Sigmoid colon (tissue), 3 donors: Measurements from ENCODE around the gene CYP4F8.

Experiments
- POLR2A ChIP-seq, 2 donors: fragments of 450-650 bp; IDR thresholded peaks; one replicate each; pipeline ENCODE4 v1.6.1; 2016; ENCODE audit warnings: antibody characterized with exemption in 2 of 2, mild to moderate bottlenecking in 2 of 2, moderate library complexity in 2 of 2
- TF ChIP-seq, protein P1 (sequence below), 4 experiments: fragments of 450-650 bp in 3 of 4; fragments of 200-600 bp in 1 of 4; IDR thresholded peaks; one replicate each; pipeline ENCODE4 v1.5.1; 2016 to 2019; ENCODE audit warnings: antibody characterized with exemption in 4 of 4, mild to moderate bottlenecking in 3 of 4, moderate library complexity in 2 of 4

DNA sequence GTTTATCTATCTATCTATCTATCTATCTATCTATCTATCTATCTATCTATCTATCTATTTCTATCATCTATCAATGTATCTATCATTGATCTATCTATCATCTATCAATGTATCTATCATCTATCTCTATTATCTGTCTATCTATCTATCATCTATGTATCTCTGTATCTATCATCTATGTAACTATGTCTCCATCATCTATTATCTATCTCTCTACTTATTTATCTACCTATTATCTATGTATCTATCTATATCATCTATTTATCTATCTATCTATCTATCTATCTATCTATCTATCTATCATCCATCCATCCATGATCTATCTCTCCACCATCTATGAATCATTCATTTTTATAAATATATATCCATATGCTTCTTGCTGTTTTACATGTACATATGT lies 41.4 kb downstream of the CYP4F8 start:
- no peak for TF ChIP-seq POLR2A (IDR thresholded peaks at IDR 0.05)
- TF ChIP-seq, protein P1, sequence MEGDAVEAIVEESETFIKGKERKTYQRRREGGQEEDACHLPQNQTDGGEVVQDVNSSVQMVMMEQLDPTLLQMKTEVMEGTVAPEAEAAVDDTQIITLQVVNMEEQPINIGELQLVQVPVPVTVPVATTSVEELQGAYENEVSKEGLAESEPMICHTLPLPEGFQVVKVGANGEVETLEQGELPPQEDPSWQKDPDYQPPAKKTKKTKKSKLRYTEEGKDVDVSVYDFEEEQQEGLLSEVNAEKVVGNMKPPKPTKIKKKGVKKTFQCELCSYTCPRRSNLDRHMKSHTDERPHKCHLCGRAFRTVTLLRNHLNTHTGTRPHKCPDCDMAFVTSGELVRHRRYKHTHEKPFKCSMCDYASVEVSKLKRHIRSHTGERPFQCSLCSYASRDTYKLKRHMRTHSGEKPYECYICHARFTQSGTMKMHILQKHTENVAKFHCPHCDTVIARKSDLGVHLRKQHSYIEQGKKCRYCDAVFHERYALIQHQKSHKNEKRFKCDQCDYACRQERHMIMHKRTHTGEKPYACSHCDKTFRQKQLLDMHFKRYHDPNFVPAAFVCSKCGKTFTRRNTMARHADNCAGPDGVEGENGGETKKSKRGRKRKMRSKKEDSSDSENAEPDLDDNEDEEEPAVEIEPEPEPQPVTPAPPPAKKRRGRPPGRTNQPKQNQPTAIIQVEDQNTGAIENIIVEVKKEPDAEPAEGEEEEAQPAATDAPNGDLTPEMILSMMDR (IDR thresholded peaks at IDR 0.05): no peak
